Stimulated activated CD4-positive, alpha-beta T cell treated with anti-CD3 and anti-CD28 coated beads, Interleukin-15, amount 100 ng/mL, for 24 hours (primary cell): ENCODE measurements around the gene INSL3.
A peak's percentile ranks its signal among the peaks of the same experiment; 100 is the strongest.

Source experiments
- DNase-seq: peaks from one replicate; pipeline ENCODE4 v3.0.0-alpha.2; 2020

Gene INSL3

GRCh38 chr19:17843908-17844490, 22.7 kb upstream of the INSL3 start:
- DNase-seq, result no peak

- DNase-seq, result no peak
Observed at GRCh38 chr19:17843292-17843827, 22.0 kb upstream of the INSL3 start.

GRCh38 chr19:17842663-17843291, 21.5 kb upstream of the INSL3 start:
- DNase-seq, result no peak

GRCh38 chr19:17841810-17842662, 20.7 kb upstream of the INSL3 start:
- peak; percentile 84 for DNase-seq

GRCh38 chr19:17841371-17841809, 20.1 kb upstream of the INSL3 start:
- DNase-seq, result no peak

- DNase-seq, result no peak
Observed at GRCh38 chr19:17840019-17840418, 18.7 kb upstream of the INSL3 start.

GRCh38 chr19:17837972-17838371, 16.7 kb upstream of the INSL3 start:
- DNase-seq, result no peak

DNA sequence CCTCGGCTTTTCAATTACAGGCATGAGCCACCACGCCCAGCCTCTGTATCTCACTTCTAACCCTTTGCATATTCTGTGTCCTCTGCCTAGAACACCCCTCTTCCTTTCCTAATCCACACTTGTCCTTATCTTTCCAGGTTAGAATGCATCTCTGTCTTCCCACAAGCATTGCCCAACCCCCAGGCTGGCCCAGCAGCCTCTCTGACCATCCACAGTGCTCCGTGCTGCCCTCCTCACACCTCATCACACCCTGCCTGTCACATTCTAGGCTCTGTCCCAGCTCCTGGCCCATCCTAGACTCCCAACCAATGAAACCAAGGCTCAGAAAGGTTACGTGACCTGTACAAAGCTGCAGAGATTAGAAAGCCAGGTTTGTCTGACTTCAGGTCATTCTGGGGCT, 15.2 kb upstream of the INSL3 start:
- DNase-seq, result no peak

DNA sequence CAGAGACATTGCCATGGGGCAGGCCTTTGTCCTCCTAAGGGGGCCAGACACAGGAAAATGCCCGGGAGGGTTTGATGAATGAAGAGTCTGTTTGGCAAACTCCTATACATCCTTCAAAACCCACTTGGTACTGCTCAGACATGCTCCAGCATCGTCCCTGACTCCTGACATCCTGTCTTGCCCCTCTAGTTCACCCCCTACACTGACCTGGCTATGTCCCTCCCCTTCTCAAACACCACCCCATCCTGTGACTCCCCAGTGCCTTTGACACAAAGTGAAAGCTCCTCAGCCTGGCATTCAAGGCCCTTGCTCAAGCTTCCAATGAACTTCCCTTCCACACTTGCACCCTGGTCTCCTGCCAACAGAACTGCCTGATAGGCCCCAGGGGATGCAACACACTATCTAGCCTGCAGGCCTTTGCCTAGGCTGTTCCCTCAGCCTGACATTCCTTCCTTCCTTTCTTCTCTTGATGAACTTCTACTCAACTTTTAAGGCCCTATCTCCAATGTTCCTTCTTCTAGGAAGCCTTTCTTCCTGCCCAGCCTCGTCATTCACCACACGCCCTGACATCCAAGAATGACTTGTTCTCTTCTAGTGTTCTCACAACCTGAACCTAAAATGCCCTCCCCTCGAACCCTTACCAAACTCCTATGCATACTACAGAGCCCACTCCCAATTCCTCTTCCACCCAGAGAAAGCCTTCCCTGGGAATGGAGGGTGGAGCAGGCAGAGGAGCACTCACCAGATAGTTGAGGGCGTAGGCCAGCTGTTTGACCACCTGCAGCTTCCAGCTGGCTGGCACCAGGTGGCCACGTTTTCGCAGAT, 14.1 kb upstream of the INSL3 start:
- no peak for DNase-seq

DNA sequence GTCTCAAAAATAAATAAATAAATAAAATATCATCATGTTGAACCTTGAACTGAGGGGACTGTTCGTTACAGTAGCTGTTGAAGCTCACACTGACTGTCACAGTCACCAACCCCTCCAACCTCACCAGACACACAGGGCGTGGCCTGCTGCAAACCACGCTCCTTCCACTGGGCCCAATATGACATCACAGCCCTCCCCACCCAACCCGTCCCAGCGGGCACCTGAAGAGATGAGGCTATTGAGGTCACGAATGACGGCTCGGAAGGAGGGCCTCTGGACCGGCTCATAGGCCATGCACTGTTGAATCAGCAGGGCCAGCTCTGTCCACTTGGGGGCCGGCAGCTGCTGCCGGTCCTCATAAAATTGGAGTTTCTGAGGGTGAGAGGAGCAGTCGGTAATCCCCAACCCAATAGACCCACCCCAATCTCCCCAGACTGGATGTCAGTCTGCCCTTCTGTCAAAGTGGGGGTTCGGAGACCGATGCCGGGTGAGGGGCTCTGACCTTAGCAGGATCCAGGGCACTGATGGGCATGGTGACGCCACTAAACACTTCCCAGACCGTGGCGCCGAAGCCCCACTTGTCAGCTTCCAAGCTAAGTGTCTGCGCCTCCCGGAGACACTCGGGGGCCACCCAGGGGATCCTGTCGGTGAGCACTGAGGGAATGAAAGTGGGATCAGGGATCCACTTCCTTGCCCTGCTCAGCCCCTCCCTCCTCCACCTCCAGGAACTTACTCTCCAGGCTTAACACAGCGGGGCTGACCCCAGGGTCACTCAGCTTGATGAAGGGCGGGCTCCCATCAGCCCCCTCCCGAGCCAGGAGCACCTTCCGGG, 13.2 kb upstream of the INSL3 start:
- DNase-seq, result no peak

GRCh38 chr19:17832443-17833208, 11.3 kb upstream of the INSL3 start:
- no peak for DNase-seq

DNA sequence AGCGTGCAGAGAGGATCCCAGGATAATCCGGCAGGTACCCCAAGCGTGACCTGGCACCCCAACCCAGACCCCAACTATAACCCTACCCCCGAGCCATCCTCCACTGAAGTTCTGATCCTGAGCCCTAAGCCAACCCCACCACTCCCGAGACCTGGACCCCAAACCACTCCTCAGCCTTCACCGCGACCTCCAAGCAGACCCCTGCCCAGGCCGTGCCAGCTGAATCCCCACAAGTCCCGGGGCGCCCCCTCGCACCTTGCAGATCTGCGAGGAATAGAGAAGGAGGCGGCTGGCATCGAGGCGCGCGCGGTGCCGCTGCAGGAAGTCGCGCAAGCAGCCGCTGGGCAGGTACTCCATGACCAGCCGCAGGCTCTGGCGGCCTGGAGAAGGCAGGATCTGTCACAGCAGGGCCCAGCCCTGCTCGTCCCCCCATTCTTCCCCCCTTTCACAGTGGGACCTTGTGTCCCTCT, 10.1 kb upstream of the INSL3 start:
- no peak for DNase-seq

- peak; percentile 67 for DNase-seq
Observed at GRCh38 chr19:17830567-17831418, 9.5 kb upstream of the INSL3 start.

DNA sequence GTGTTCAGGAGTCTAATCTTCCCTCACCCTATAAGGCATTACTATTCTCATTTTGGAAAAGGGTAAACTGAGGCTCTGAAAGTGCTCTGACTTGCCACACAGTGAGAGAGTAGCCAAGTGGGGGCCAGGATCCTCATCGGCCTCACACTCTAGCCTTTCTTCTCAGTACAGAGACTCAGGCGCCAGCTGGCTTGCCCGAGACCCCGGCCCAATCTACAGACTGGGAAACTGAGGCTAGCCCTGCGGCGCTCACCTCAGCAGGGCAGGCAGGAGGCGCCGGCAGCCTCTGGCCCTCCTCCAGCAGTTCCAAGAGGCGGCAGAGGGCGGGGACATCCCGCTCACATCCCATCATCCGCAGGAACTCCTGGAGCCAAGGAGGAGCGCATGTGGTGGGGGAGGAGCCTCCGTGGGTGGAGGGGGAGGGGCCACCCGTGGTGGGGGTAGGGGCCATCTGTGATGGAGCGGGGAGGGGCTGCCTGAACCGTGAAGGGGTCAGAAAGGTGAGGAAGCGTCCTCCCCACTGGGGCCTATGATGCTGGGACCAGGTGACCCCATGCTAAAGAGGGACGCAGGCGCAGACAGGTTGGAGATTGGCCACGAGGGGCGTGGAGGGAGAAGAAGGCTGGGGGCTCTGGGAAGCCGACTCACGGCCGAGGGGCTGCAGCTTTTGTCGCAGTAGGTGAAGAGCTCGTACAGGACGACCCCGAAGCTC, 8.7 kb upstream of the INSL3 start:
- DNase-seq, result no peak

GRCh38 chr19:17826508-17827056, 5.3 kb upstream of the INSL3 start:
- DNase-seq, result no peak

GRCh38 chr19:17824339-17824738, 3.0 kb upstream of the INSL3 start:
- DNase-seq, result no peak

- DNase-seq, result no peak
Observed at GRCh38 chr19:17817668-17818363, 3.5 kb downstream of the INSL3 start.

- no peak for DNase-seq
Observed at GRCh38 chr19:17812099-17812498, 9.2 kb downstream of the INSL3 start.
